GM12873 (cell line): Measurements from ENCODE around the gene DZIP1L.

Experiments used
- TF ChIP-seq, protein P1 (sequence below): IDR thresholded peaks from 2 replicates; pipeline ENCODE4 v1.5.1; 2012; ENCODE audit warnings: low read depth, mild to moderate bottlenecking, moderate library complexity, low read length, control low read depth; ENCODE audit not compliant: insufficient read depth; ENCODE audit errors: missing control alignments

DZIP1L gene

DNA sequence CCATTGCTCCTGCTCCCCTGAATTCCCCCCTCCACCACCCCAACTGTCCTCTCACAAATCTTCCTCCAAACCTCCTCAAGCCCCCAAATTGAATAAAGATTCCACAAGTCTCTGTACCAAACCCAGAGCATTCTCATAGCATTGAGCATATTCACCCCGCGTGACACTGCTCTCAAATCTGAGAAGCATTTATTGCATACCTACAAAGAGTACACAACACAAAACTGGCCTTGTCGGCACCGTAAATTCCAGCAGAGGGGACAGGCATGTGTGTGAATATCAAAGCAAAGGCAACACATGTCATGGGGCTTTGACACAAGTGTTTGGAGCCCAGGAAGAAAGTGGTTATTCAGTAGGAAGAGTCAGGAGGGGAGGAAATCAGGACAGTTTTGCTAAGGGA, 102.9 kb downstream of the DZIP1L start:
- TF ChIP-seq, protein P1, sequence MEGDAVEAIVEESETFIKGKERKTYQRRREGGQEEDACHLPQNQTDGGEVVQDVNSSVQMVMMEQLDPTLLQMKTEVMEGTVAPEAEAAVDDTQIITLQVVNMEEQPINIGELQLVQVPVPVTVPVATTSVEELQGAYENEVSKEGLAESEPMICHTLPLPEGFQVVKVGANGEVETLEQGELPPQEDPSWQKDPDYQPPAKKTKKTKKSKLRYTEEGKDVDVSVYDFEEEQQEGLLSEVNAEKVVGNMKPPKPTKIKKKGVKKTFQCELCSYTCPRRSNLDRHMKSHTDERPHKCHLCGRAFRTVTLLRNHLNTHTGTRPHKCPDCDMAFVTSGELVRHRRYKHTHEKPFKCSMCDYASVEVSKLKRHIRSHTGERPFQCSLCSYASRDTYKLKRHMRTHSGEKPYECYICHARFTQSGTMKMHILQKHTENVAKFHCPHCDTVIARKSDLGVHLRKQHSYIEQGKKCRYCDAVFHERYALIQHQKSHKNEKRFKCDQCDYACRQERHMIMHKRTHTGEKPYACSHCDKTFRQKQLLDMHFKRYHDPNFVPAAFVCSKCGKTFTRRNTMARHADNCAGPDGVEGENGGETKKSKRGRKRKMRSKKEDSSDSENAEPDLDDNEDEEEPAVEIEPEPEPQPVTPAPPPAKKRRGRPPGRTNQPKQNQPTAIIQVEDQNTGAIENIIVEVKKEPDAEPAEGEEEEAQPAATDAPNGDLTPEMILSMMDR, result no peak
